ENCODE measurements around the gene PRKACB.

- no peak for TF ChIP-seq CTCF (IDR thresholded peaks at IDR 0.05)
- TF ChIP-seq POLR2AphosphoS5 (IDR thresholded peaks at IDR 0.05; ENCODE audit: insufficient read depth in 1 of 2, low read depth in 1 of 2) = no peak
- no peak for TF ChIP-seq POLR2A (IDR thresholded peaks at IDR 0.05)
Observed at GRCh38 chr1:84253036-84253435, 109.0 kb downstream of the PRKACB start.
